Brain microvascular endothelial cell (primary cell): ENCODE data around the gene LEO1.
A peak's percentile ranks its signal among the peaks of the same experiment; 100 is the strongest.

Experiments
- DNase-seq: peaks from one replicate; pipeline ENCODE4 v3.0.0-alpha.2; 2020
- H3K27ac ChIP-seq: fragments of 250-450 bp; sonication (Bioruptor Pico); 2 replicates; pipeline ENCODE4 v1.5.1; 2020; ENCODE audit warnings: mild to moderate bottlenecking, moderate library complexity
- H3K27me3 ChIP-seq: fragments of 250-450 bp; sonication (Bioruptor Pico); replicated peaks from 2 replicates; pipeline ENCODE4 v1.5.1; 2020; ENCODE audit warnings: mild to moderate bottlenecking
- H3K36me3 ChIP-seq: fragments of 250-450 bp; sonication (Bioruptor Pico); replicated peaks from 2 replicates; pipeline ENCODE4 v1.5.1; 2020; ENCODE audit warnings: mild to moderate bottlenecking
- H3K4me3 ChIP-seq: 2 replicates; pipeline ENCODE4 v1.5.1; 2011; ENCODE audit warnings: low read depth, mild to moderate bottlenecking, control low read depth, low read length, moderate library complexity
- in situ Hi-C: cut with HindIII; loops from 2 replicates; pipeline ENCODE4 v1.10.0; 2017; ENCODE audit warnings: low sequenced_read_pairs, low pct_ligation_motif_present
- TF ChIP-seq, protein P1 (sequence below): IDR thresholded peaks from 2 replicates; pipeline ENCODE4 v1.5.1; 2011; ENCODE audit warnings: low read depth, mild to moderate bottlenecking, moderate library complexity, low read length, control low read depth, inconsistent platforms; ENCODE audit errors: missing control alignments

LEO1 gene

GRCh38 chr15:51889486-51889885, 82.1 kb downstream of the LEO1 start:
- H3K4me3 ChIP-seq, result no peak overlapping the region
- no peaks in the 10 kb centered on the region for H3K27me3 ChIP-seq
- in situ Hi-C loops, result no loop called here
- TF ChIP-seq, protein P1, sequence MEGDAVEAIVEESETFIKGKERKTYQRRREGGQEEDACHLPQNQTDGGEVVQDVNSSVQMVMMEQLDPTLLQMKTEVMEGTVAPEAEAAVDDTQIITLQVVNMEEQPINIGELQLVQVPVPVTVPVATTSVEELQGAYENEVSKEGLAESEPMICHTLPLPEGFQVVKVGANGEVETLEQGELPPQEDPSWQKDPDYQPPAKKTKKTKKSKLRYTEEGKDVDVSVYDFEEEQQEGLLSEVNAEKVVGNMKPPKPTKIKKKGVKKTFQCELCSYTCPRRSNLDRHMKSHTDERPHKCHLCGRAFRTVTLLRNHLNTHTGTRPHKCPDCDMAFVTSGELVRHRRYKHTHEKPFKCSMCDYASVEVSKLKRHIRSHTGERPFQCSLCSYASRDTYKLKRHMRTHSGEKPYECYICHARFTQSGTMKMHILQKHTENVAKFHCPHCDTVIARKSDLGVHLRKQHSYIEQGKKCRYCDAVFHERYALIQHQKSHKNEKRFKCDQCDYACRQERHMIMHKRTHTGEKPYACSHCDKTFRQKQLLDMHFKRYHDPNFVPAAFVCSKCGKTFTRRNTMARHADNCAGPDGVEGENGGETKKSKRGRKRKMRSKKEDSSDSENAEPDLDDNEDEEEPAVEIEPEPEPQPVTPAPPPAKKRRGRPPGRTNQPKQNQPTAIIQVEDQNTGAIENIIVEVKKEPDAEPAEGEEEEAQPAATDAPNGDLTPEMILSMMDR, result no peak
- H3K36me3 ChIP-seq, result peaks cover 9% of the 10 kb centered on the region
- no peak for DNase-seq
- H3K27ac ChIP-seq, result no peak overlapping the region

- Histone ChIP-seq H3K27me3 (no peaks in the 10 kb centered on the region), H3K4me3 (no peak overlapping the region), H3K27ac (no peak overlapping the region), H3K36me3 (peaks cover 4% of the 10 kb centered on the region)
- in situ Hi-C loops, result no loop called here
- TF ChIP-seq, protein P1, result peak; percentile 60
- no peak for DNase-seq
These were observed 82.9 kb downstream of the LEO1 start for GRCh38 chr15:51888593-51889195.
